ENCODE data around the gene CBS. TPM values are rescaled to one million over a fixed set of nuclear protein-coding genes. Genes with fewer than 3 reads are reported as not detected.
"Not testable (repeated sequence)": the region's sequence is repeated elsewhere in the genome, so short reads cannot be mapped to it uniquely, and the experiment has no call there.

CBS gene
- total RNA-seq, 1 donor from 2014 or later: 22.5 TPM

DNA sequence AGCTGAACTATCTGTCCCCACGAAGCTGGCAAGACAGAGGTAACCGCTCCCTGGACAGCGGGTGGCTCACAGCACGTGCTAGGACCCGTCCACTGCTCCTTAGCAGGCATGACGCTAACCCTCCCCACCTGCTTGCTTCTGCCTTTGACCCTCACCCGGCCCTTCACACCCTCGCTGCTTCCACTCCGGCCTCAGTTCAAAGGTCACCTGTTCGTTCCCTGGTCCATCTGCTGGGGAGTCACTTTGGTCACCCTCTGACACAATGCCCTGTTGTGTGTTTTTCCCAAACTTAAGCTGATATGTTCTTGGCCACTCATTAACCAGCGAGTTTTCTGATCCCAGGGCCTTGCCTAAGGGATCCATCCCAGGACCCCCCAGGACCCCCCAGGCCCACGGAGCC lies 7.6 kb downstream of the CBS start:
- intact Hi-C loops (cut with micrococcal nuclease): not testable (repeated sequence)

DNA sequence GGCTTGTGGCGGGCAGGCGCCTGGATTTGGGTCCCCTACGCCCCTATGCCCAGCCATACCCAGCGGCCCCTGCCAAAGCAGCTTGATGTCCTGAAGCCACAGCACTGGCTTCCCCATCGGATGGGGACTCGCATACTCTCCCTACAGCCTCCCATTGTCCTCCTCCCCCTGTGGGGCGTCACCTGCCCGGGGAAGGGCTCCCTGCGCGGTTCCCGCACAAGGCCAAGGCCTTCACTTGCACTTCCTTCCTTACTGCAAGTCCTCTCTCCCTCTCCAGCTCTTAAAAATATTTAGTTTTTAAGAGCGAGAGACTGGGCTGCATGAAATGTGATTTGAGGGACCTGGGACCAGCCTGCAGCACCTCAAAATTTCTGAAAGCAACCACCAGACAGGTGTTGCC lies 8.9 kb downstream of the CBS start:
- intact Hi-C loops (cut with micrococcal nuclease): not testable (repeated sequence)

GRCh38 chr21:43065991-43066390 lies 9.6 kb downstream of the CBS start:
- intact Hi-C loops (cut with micrococcal nuclease): not testable (repeated sequence)

GRCh38 chr21:43064265-43064917 lies 11.2 kb downstream of the CBS start:
- intact Hi-C loops (cut with micrococcal nuclease): not testable (repeated sequence)

- intact Hi-C loops (cut with micrococcal nuclease): not testable (repeated sequence)
Observed at GRCh38 chr21:43062955-43063664, 12.5 kb downstream of the CBS start.

- intact Hi-C loops (cut with micrococcal nuclease): not testable (repeated sequence)
Observed at GRCh38 chr21:43053112-43053511, 22.5 kb downstream of the CBS start.

- intact Hi-C loops (cut with micrococcal nuclease): not testable (repeated sequence)
Observed at GRCh38 chr21:43045876-43046821, 29.5 kb downstream of the CBS start.

- intact Hi-C loops (cut with micrococcal nuclease): not testable (repeated sequence)
Observed at GRCh38 chr21:43045165-43045875, 30.3 kb downstream of the CBS start.

DNA sequence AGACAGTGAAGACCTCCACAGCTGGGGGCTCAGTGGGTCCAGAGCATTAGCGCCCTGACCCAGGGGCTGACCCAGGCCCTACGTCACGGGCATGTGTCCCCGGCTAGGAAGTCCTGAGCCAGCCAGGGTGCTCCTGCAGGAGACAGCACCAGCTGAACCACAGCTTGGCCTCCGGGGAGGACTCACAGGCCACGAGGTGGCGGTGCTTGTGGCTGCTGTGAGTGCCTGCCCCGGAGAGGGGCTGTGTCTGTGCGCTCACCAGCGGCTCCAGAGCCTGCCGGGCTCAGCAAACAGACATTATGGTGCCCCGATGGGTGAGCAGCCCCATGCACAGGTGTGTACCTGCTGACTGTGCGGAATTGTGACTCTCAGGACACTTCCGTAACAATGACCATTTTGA lies 31.1 kb downstream of the CBS start:
- intact Hi-C loops (cut with micrococcal nuclease): not testable (repeated sequence)

DNA sequence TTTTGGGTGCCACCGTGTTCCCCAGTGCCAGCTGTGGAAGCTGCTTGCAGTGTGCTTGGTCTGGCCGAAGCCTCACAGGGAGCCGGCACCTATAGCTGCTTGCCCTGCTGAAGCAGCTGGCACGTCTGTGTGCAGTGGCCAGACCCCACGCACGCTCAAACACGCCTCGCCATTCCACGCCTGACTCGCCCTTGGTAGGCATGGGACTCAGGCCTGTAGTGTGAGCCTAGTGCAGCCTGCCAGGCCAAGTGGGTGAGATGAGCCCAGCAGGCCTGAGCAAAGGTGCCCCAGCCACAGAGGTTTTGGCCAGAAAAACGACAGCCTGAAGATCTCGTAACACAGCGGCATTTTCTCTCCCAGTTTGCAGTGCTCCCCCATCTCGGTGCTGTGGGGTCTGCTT lies 32.3 kb downstream of the CBS start:
- intact Hi-C loops (cut with micrococcal nuclease): not testable (repeated sequence)

GRCh38 chr21:43042169-43042568 lies 33.5 kb downstream of the CBS start:
- intact Hi-C loops (cut with micrococcal nuclease): not testable (repeated sequence)

DNA sequence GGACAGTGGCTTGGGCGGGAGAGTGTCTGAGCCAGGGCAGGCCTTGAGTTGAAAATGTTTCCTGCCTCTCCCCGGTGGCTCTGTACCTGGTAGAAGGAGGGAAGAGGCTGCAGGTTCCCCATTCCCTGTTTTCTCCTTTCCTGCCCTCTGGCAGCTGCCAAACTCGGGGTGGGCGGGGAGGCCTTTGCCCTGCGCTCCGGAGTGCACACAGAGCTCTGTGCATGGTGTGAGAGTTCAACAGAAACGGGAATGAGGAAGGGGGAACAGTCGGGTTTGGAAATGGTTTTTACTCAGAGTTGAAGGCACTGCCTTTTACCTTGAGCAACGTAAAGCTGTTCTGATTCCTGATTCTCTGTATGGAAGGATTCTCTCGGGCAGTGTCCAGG lies 37.0 kb downstream of the CBS start:
- intact Hi-C loops (cut with micrococcal nuclease): not testable (repeated sequence)

DNA sequence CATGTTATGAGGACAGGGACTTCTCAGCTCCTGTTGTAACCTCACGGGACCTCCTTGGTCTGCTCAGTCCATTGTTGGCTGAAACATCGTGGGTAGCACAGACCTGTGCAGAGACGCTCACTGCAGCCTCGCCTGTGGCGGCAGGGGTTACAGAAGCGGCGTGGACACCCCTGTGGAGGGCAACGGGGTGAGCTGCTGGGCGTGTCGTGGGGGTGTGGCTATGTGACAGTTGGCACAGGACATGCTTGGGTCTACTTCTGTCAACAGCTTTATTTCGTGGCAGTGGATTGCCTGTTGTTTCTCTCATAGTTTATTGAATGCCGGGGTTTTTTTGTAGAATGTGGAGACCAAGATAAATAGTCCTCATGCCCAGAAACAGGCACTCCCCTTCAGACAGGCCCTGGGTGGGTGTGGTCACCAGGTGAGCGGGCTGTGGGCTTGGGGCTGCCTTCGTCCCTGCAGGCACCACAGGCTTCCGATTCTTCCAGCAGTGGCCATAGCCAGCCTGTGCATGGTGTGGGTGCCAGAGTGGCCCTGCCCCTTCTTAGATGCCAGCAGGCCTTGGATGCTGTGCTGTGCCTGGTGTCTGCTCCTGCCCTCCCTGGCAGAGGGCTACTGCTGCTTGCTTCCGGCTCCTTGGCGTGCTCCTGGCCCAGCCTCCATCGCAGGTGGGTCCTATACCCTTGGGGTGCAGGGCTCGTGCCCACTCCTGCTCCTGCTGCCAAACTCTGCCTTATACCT lies 37.5 kb downstream of the CBS start:
- intact Hi-C loops (cut with micrococcal nuclease): not testable (repeated sequence)

DNA sequence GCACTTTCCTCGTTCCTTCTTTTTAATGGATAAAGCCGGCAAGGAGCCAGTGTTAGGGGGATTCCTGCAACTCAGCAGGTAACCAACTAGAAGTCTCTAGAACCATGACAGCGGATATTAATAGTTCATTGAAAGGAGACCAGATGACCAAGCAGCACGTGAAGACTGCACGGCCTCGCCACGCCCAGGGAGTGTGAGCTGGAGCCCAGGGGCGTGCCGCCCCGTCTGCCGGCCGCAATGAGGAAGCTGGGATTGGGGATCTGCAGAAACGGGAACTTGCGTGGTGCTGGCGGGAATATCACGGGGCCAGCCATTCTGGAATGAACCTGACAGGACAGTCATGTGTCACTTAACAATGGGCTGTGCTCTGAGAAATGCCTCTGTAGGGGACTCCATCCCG lies 38.7 kb downstream of the CBS start:
- intact Hi-C loops (cut with micrococcal nuclease): not testable (repeated sequence)

GRCh38 chr21:43034826-43035225 lies 40.8 kb downstream of the CBS start:
- intact Hi-C loops (cut with micrococcal nuclease): no loop called here

DNA sequence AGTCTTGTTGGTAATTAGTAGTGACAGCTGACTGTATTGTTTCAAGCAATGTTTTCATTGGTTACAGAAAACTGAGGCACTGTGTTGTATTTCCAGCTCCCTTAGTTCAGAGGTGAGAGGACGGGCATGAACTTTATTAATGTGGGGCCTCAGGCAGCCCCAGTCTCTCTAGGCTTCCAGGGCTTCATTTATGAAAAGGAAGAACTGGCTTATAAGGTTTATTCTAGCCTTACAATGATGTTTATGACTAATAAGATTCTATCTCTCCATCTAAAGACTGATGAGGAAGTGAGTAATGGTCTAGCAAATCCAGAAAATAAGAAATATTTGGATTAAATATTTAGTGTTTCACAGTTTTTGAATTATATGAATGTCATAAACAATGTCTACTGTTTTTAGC lies 41.5 kb downstream of the CBS start:
- intact Hi-C loops (cut with micrococcal nuclease): no loop called here

DNA sequence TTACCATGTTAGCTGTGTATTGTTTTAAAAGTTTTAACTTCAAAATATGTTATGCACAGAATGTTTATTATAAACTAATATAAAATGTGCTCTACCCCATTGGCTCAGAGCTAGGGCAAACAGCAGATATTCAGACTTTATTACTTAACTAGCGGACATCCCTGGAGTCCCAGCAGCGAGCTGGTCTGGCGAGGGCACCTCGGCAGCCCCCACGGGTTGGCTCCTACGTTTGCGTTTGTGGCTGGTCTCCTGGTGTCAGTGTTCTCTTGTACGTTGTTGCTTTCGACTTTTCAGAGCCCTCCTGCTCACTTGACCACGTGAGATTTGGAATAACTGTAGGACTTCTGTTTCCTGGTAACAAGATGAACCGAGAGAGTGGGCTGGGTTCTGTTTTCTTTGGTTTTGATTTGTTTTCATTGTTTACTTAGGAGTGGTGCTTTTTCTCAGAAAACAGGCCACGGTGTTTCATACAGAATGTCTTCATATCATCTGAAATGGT lies 44.5 kb downstream of the CBS start:
- intact Hi-C loops (cut with micrococcal nuclease): no loop called here

GRCh38 chr21:43029785-43030184 lies 45.9 kb downstream of the CBS start:
- intact Hi-C loops (cut with micrococcal nuclease): no loop called here

- intact Hi-C loops (cut with micrococcal nuclease): no loop called here
Observed at GRCh38 chr21:43027846-43028731, 47.5 kb downstream of the CBS start.

Data from T-helper 1 cell treated with Interleukin-12 subunit alpha and Interleukin-12 subunit beta and Interleukin-4 antibody, amounts not matched to agents 30 ng/mL and 1 ng/mL, for 36 hours (primary cell).